Nephron (organoid): ENCODE data around the gene CLDN17.

Experiments
- H3K27ac Mint-ChIP-seq, 3 experiments: 2 replicates each; pipeline ENCODE4 v1.8.0; 2020; ENCODE audit warnings: mixed read lengths in 3 of 3, mild to moderate bottlenecking in 2 of 3, moderate library complexity in 1 of 3
- H3K27me3 Mint-ChIP-seq: 2 replicates; pipeline ENCODE4 v1.8.0; 2021; ENCODE audit warnings: low read depth, mild to moderate bottlenecking, moderate library complexity, mixed read lengths
- H3K36me3 Mint-ChIP-seq: 2 replicates; pipeline ENCODE4 v1.8.0; 2020; ENCODE audit warnings: low read depth, mixed read lengths
- H3K4me1 Mint-ChIP-seq: 2 replicates; pipeline ENCODE4 v1.8.0; 2020; ENCODE audit warnings: mixed read lengths
- H3K4me3 Mint-ChIP-seq, 3 experiments: 2 replicates each; pipeline ENCODE4 v1.8.0; 2020; ENCODE audit warnings: mild to moderate bottlenecking in 3 of 3, mixed read lengths in 3 of 3, moderate library complexity in 2 of 3
- H3K9me3 Mint-ChIP-seq: 2 replicates; pipeline ENCODE4 v1.8.0; 2020; ENCODE audit warnings: mixed read lengths
- CTCF ChIP-seq, 3 experiments: fragments of 200-600 bp; sonication (generic); IDR thresholded peaks; one replicate each; pipeline ENCODE4 v1.5.0; 2021; ENCODE audit warnings: antibody characterized with exemption in 3 of 3; ENCODE audit not compliant: unreplicated experiment in 3 of 3

CLDN17 gene

GRCh38 chr21:30148906-30149305 is 17.7 kb downstream of the CLDN17 start:
- no peak overlapping the region for H3K4me3 Mint-ChIP-seq
- no peaks in the 10 kb centered on the region for H3K4me1 Mint-ChIP-seq
- H3K27ac Mint-ChIP-seq, result no peak overlapping the region
- H3K36me3 Mint-ChIP-seq, result no peaks in the 10 kb centered on the region
- TF ChIP-seq CTCF (IDR thresholded peaks at IDR 0.05; ENCODE audit: unreplicated experiment in 3 of 3), result no peak
- H3K27me3 Mint-ChIP-seq, result peaks cover 5% of the 10 kb centered on the region
- H3K9me3 Mint-ChIP-seq, result no peaks in the 10 kb centered on the region

GRCh38 chr21:30146558-30147282 is 19.9 kb downstream of the CLDN17 start:
- Mint-ChIP-seq H3K36me3 (no peaks in the 10 kb centered on the region), H3K27me3 (peaks cover 5% of the 10 kb centered on the region), H3K4me1 (no peaks in the 10 kb centered on the region), H3K9me3 (no peaks in the 10 kb centered on the region), H3K27ac (peak overlapping the region in 1 of 3 experiments; percentile 37), H3K4me3 (no peak overlapping the region)
- TF ChIP-seq CTCF (IDR thresholded peaks at IDR 0.05; ENCODE audit: unreplicated experiment in 3 of 3), result no peak

GRCh38 chr21:30138483-30138882 is 28.1 kb downstream of the CLDN17 start:
- Mint-ChIP-seq H3K4me3 (no peak overlapping the region), H3K9me3 (no peaks in the 10 kb centered on the region), H3K4me1 (no peaks in the 10 kb centered on the region), H3K27me3 (no peaks in the 10 kb centered on the region), H3K36me3 (no peaks in the 10 kb centered on the region), H3K27ac (no peak overlapping the region)
- TF ChIP-seq CTCF (IDR thresholded peaks at IDR 0.05; ENCODE audit: unreplicated experiment in 3 of 3), result no peak

- no peaks in the 10 kb centered on the region for H3K4me1 Mint-ChIP-seq
- H3K27ac Mint-ChIP-seq, result no peak overlapping the region
- H3K4me3 Mint-ChIP-seq, result no peak overlapping the region
- no peak for TF ChIP-seq CTCF (IDR thresholded peaks at IDR 0.05; ENCODE audit: unreplicated experiment in 3 of 3)
- no peaks in the 10 kb centered on the region for H3K36me3 Mint-ChIP-seq
- H3K9me3 Mint-ChIP-seq, result no peaks in the 10 kb centered on the region
- no peaks in the 10 kb centered on the region for H3K27me3 Mint-ChIP-seq
Observed at GRCh38 chr21:30129246-30129645, 37.4 kb downstream of the CLDN17 start.

GRCh38 chr21:30126576-30126975 is 40.0 kb downstream of the CLDN17 start:
- H3K36me3 Mint-ChIP-seq, result no peaks in the 10 kb centered on the region
- no peak for TF ChIP-seq CTCF (IDR thresholded peaks at IDR 0.05; ENCODE audit: unreplicated experiment in 3 of 3)
- no peaks in the 10 kb centered on the region for H3K4me1 Mint-ChIP-seq
- no peak overlapping the region for H3K27ac Mint-ChIP-seq
- no peak overlapping the region for H3K4me3 Mint-ChIP-seq
- H3K27me3 Mint-ChIP-seq, result no peaks in the 10 kb centered on the region
- no peaks in the 10 kb centered on the region for H3K9me3 Mint-ChIP-seq

GRCh38 chr21:30117631-30118030 is 49.0 kb downstream of the CLDN17 start:
- Mint-ChIP-seq H3K27ac (no peak overlapping the region), H3K27me3 (no peaks in the 10 kb centered on the region), H3K9me3 (peaks cover 3% of the 10 kb centered on the region), H3K4me1 (no peaks in the 10 kb centered on the region), H3K4me3 (no peak overlapping the region), H3K36me3 (no peaks in the 10 kb centered on the region)
- TF ChIP-seq CTCF (IDR thresholded peaks at IDR 0.05; ENCODE audit: unreplicated experiment in 3 of 3), result no peak
